Heart left ventricle (tissue), 16 donors: ENCODE results near the gene WSB1. TPM values are rescaled to one million over a fixed set of nuclear protein-coding genes. Genes with fewer than 3 reads are reported as not detected.

Experiments used
- ATAC-seq, 4 donors: fragments of 200-7000 bp; cut with Tn5 transposase; one replicate each; pipeline ENCODE4 v1.9.1; 2020 to 2022; ENCODE audit warnings: moderate library complexity in 4 of 4, mild to moderate bottlenecking in 3 of 4, moderate number of reproducible peaks in 1 of 4
- DNase-seq, 5 donors: peaks; one replicate each; pipeline ENCODE4 v3.0.0-alpha.2; 2020
- H3K27ac ChIP-seq, 12 donors: fragments of 200-600 bp; sonication (generic) in 4 of 12; one replicate each; pipeline versions ENCODE4 v1.5.0 to v1.8.0; 2016 to 2022; ENCODE audit warnings: mild to moderate bottlenecking in 2 of 12
- H3K27me3 ChIP-seq, 9 donors: fragments of 200-600 bp; sonication (generic) in 2 of 9; one replicate each; pipeline versions ENCODE4 v1.5.1 to v1.8.0; 2016 to 2022; ENCODE audit warnings: mild to moderate bottlenecking in 3 of 9
- H3K36me3 ChIP-seq, 9 donors: fragments of 200-600 bp; sonication (generic) in 2 of 9; one replicate each; pipeline versions ENCODE4 v1.5.0 to v1.8.0; 2018 to 2022; ENCODE audit warnings: mild to moderate bottlenecking in 2 of 9
- H3K4me1 ChIP-seq, 12 donors: fragments of 200-600 bp; sonication (generic) in 4 of 12; one replicate each; pipeline versions ENCODE4 v1.5.0 to v1.8.0; 2016 to 2022; ENCODE audit warnings: mild to moderate bottlenecking in 3 of 12
- H3K4me3 ChIP-seq, 12 donors: fragments of 200-600 bp; sonication (generic) in 4 of 12; one replicate each; pipeline versions ENCODE4 v1.5.0 to v1.8.0; 2017 to 2022; ENCODE audit warnings: mild to moderate bottlenecking in 9 of 12, moderate library complexity in 4 of 12
- H3K9me3 ChIP-seq, 12 donors: fragments of 200-600 bp; sonication (generic) in 4 of 12; one replicate each; pipeline versions ENCODE4 v1.5.0 to v1.8.0; 2016 to 2022; ENCODE audit warnings: mild to moderate bottlenecking in 1 of 12
- CTCF ChIP-seq, 12 donors: fragments of 200-600 bp; sonication (generic) in 4 of 12; IDR thresholded peaks; one replicate each; pipeline versions ENCODE4 v1.5.0 to v1.8.0; 2018 to 2022; ENCODE audit warnings: antibody characterized with exemption in 12 of 12, mild to moderate bottlenecking in 5 of 12
- POLR2A ChIP-seq, 2 donors: fragments of 450-650 bp; IDR thresholded peaks; one replicate each; pipeline ENCODE4 v1.6.1; 2017; ENCODE audit warnings: antibody characterized with exemption in 2 of 2, mild to moderate bottlenecking in 2 of 2, moderate library complexity in 2 of 2
- WGBS, 4 donors: extraction: QIAGEN DNeasy Blood & Tissue Kit in 2 of 4; methylation state at CpG; one replicate each; pipeline versions ENCODE4 v1.1.5 to v1.1.7; 2013 to 2018; 5-methylcytosine and 5-hydroxymethylcytosine counted together
- intact Hi-C, 10 donors: fragments of 100-400 bp; cut with DNase I; formaldehyde crosslinking; loops; one replicate each; pipeline versions ENCODE4 v1.11.1 to v1.14.2; 2022
- polyA plus RNA-seq, 2 donors: library from polyadenylated mRNA; stranded (reverse); fragments of 200-250 nt; gene quantifications; one replicate each; pipeline ENCODE4 v1.2.3, GENCODE V29; 2013
- total RNA-seq, 9 donors: library from RNA; depleted of rRNA in 2 of 9; stranded (reverse); fragments of >200 nt in 2 of 9; fragmentation: NEBNext Ultra II Directional in 3 of 9; extraction: Animal tissue kit (Norgen Biotek cat#: 25700) in 3 of 9; gene quantifications; one replicate each; pipeline versions ENCODE4 v1.1.0 to v1.2.4, GENCODE V29; 2016 to 2023
- donor health status: ischemic (EF 13 %, LVEDD 7.1; RV severe dilation, severe dysfunction).
- donor health status: healthy with polysubstance abuse.
- donor health status: DM: no; HTN: yes; CAD: no.
- donor health status: DM: no; HTN: no; CAD: no.
- donor health status: ischemic (EF 25% LVEDD 6.9; RV normal size, moderate dysfunction).
- donor health status: ischemic (EF 25% LVEDD 5.7; RV mildly dilated, moderate dysfunction).
- donor health status: healthy.
- donor health status: DM: yes; HTN: yes; CAD: no.
- donor health status: ischemic (EF 35%, LVEDD 5.7; RV mildly dilated, moderate dysfunction).
- donor health status: nonischemic (EF 11% LVEDD 7.7; RV severe dilation, severe dysfunction).
- donor health status: DM: yes; HTN: yes; CAD: no.
- donor health status: PGD.
- donor health status: ischemic (EF 29% LVEDD 5.4; RV normal size, mild dysfunction).
- donor health status: nonischemic (EF 23%, LVEDD 6.1; RV moderate dilation, normal function).

Gene WSB1
- total and polyA plus RNA-seq, 11 donors = 22.3 to 119 (median 56.2) TPM

- intact Hi-C loops = loop anchor here in 9 of 10 donors (1.0 to 5.0 kb wide), 11 partner anchors 17 to 268 kb away; partner anchors contain the start of gene WSB1 (in 6 of the 9)
- ATAC-seq = peak; percentile 95 to 97 (median 96)
- H3K27me3 ChIP-seq = no peaks in the 10 kb centered on the region
- peak overlapping the region in 11 of 12 donors; percentile 29 to 69 (median 57) for H3K4me3 ChIP-seq
- peaks cover 0 to 35% (median 19%) of the 10 kb centered on the region in 12 donors for H3K4me1 ChIP-seq
- whole genome bisulfite sequencing, 4 donors = 0 to 2% (median 1%) methylated on average over 33 to 52 of the region's 52 CpGs
- peak overlapping the region; percentile 92 to 99 (median 96) for H3K27ac ChIP-seq
- peak; percentile 98 to 100 (median 99) for DNase-seq
- TF ChIP-seq CTCF (IDR thresholded peaks at IDR 0.05) (peak; percentile 82 to 99 (median 93)), POLR2A (IDR thresholded peaks at IDR 0.05) (peak in 1 of 2 donors; percentile 48)
- H3K9me3 ChIP-seq = no peaks in the 10 kb centered on the region
- no peaks in the 10 kb centered on the region for H3K36me3 ChIP-seq
These were observed 38.8 kb downstream of the WSB1 start for GRCh38 chr17:27332485-27333409.

- Histone ChIP-seq H3K27ac (peak overlapping the region; percentile 92 to 99 (median 96)), H3K4me1 (peaks cover 0 to 35% (median 19%) of the 10 kb centered on the region in 12 donors), H3K36me3 (no peaks in the 10 kb centered on the region), H3K9me3 (no peaks in the 10 kb centered on the region), H3K27me3 (no peaks in the 10 kb centered on the region), H3K4me3 (peak overlapping the region in 11 of 12 donors; percentile 29 to 69 (median 57))
- 35 to 40% (median 36%) methylated on average over 11 of the region's 11 CpGs for WGBS, 4 donors
- TF ChIP-seq CTCF (IDR thresholded peaks at IDR 0.05) = no peak
- intact Hi-C loops = loop anchor here in 9 of 10 donors (1.0 to 5.0 kb wide), 11 partner anchors 16 to 267 kb away; partner anchors contain the start of gene WSB1 (in 6 of the 9)
- DNase-seq = no peak
- no peak for ATAC-seq
These were observed 39.6 kb downstream of the WSB1 start for GRCh38 chr17:27333410-27333980.

- 85 to 88% (median 86%) methylated on average over 3 of the region's 3 CpGs for WGBS, 4 donors
- Histone ChIP-seq H3K4me1 (peaks cover 0 to 42% (median 26%) of the 10 kb centered on the region in 12 donors), H3K36me3 (no peaks in the 10 kb centered on the region), H3K4me3 (no peak overlapping the region), H3K27me3 (no peaks in the 10 kb centered on the region), H3K9me3 (no peaks in the 10 kb centered on the region), H3K27ac (peak overlapping the region in 1 of 12 donors; percentile 42)
- intact Hi-C loops = loop anchor here in 1 of 10 donors (5.0 kb wide), 1 partner anchor 94 kb away; no protein-coding TSS in a partner anchor
- DNase-seq (peak in 1 of 5 donors; percentile 50), ATAC-seq (no peak)
- TF ChIP-seq CTCF (IDR thresholded peaks at IDR 0.05) (no peak), POLR2A (IDR thresholded peaks at IDR 0.05) (no peak)
These were observed 42.3 kb downstream of the WSB1 start for GRCh38 chr17:27336184-27336583.
